GM23338 (cell line): ENCODE data around the gene GLMN. TPM values are rescaled to one million over a fixed set of nuclear protein-coding genes. Genes with fewer than 3 reads are reported as not detected.

Experiments used
- EZH2 ChIP-seq: fragments of 200-600 bp; sonication (generic); IDR thresholded peaks from one replicate; pipeline ENCODE4 v1.8.0; 2017; ENCODE audit warnings: antibody characterized with exemption, mild to moderate bottlenecking, low read depth; ENCODE audit not compliant: unreplicated experiment
- NANOG ChIP-seq: IDR thresholded peaks from 2 replicates; pipeline ENCODE4 v1.6.1; 2016; ENCODE audit warnings: antibody characterized with exemption, borderline replicate concordance
- POLR2AphosphoS5 ChIP-seq: IDR thresholded peaks from 2 replicates; pipeline ENCODE4 v1.6.1; 2016; ENCODE audit warnings: antibody characterized with exemption, low read depth
- STAT1 ChIP-seq: IDR thresholded peaks from one replicate; pipeline ENCODE4 v1.6.1; 2016; ENCODE audit warnings: antibody characterized with exemption; ENCODE audit not compliant: unreplicated experiment
- ZNF114 ChIP-seq: fragments of 250-450 bp; sonication (Bioruptor Pico); IDR thresholded peaks from 2 replicates; pipeline ENCODE4 v1.5.0; 2020; ENCODE audit warnings: mild to moderate bottlenecking, moderate library complexity
- ZNF331 ChIP-seq: fragments of 250-450 bp; sonication (Bioruptor Pico); IDR thresholded peaks from 2 replicates; pipeline ENCODE4 v1.5.0; 2020; ENCODE audit warnings: low read depth, mild to moderate bottlenecking, moderate library complexity
- polyA plus RNA-seq: library from polyadenylated mRNA; unstranded; fragments of >200 nt; fragmentation: Nextera tagmentation; extraction: Ambion mirVana; gene quantifications from 2 replicates; pipeline ENCODE4 v1.2.1, GENCODE V29; 2016
- total RNA-seq: library from RNA; depleted of rRNA; stranded (reverse); fragments of >200 nt; shearing (Covaris generic); gene quantifications from 2 replicates; pipeline ENCODE4 v1.2.3, GENCODE V29; 2014
- TF ChIP-seq, protein P1 (sequence below): fragments of 250-450 bp; sonication (Bioruptor Pico); IDR thresholded peaks from 2 replicates; pipeline ENCODE4 v1.5.0; 2020; ENCODE audit warnings: mild to moderate bottlenecking, moderate library complexity
- TF ChIP-seq, protein P2 (sequence below): IDR thresholded peaks from one replicate; pipeline ENCODE4 v1.6.1; 2018; ENCODE audit warnings: antibody characterized with exemption; ENCODE audit not compliant: unreplicated experiment

The GLMN gene
- total and polyA plus RNA-seq, 2 experiments from 2014 or later: 36.8 to 49.9 TPM

DNA sequence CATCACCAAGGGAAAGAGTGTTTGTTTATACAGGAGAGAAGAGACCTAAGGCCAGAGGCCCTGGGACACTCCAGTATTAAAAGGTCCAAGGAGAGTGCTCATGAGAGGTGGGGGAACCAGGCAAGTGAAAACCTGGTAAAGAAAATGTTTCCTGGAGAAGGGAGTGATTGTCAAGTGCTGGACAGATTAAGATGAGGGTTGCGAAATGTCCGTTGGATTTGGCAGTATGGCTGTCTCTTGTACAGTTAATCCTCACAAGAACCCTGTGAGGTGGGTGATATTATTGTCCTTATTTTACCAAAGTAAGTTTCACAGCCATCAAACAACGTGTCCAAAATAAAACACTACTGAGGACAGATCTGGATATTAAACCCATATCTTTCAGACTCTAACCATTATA is 44.3 kb upstream of the GLMN start (continued):
- TF ChIP-seq, protein P1, sequence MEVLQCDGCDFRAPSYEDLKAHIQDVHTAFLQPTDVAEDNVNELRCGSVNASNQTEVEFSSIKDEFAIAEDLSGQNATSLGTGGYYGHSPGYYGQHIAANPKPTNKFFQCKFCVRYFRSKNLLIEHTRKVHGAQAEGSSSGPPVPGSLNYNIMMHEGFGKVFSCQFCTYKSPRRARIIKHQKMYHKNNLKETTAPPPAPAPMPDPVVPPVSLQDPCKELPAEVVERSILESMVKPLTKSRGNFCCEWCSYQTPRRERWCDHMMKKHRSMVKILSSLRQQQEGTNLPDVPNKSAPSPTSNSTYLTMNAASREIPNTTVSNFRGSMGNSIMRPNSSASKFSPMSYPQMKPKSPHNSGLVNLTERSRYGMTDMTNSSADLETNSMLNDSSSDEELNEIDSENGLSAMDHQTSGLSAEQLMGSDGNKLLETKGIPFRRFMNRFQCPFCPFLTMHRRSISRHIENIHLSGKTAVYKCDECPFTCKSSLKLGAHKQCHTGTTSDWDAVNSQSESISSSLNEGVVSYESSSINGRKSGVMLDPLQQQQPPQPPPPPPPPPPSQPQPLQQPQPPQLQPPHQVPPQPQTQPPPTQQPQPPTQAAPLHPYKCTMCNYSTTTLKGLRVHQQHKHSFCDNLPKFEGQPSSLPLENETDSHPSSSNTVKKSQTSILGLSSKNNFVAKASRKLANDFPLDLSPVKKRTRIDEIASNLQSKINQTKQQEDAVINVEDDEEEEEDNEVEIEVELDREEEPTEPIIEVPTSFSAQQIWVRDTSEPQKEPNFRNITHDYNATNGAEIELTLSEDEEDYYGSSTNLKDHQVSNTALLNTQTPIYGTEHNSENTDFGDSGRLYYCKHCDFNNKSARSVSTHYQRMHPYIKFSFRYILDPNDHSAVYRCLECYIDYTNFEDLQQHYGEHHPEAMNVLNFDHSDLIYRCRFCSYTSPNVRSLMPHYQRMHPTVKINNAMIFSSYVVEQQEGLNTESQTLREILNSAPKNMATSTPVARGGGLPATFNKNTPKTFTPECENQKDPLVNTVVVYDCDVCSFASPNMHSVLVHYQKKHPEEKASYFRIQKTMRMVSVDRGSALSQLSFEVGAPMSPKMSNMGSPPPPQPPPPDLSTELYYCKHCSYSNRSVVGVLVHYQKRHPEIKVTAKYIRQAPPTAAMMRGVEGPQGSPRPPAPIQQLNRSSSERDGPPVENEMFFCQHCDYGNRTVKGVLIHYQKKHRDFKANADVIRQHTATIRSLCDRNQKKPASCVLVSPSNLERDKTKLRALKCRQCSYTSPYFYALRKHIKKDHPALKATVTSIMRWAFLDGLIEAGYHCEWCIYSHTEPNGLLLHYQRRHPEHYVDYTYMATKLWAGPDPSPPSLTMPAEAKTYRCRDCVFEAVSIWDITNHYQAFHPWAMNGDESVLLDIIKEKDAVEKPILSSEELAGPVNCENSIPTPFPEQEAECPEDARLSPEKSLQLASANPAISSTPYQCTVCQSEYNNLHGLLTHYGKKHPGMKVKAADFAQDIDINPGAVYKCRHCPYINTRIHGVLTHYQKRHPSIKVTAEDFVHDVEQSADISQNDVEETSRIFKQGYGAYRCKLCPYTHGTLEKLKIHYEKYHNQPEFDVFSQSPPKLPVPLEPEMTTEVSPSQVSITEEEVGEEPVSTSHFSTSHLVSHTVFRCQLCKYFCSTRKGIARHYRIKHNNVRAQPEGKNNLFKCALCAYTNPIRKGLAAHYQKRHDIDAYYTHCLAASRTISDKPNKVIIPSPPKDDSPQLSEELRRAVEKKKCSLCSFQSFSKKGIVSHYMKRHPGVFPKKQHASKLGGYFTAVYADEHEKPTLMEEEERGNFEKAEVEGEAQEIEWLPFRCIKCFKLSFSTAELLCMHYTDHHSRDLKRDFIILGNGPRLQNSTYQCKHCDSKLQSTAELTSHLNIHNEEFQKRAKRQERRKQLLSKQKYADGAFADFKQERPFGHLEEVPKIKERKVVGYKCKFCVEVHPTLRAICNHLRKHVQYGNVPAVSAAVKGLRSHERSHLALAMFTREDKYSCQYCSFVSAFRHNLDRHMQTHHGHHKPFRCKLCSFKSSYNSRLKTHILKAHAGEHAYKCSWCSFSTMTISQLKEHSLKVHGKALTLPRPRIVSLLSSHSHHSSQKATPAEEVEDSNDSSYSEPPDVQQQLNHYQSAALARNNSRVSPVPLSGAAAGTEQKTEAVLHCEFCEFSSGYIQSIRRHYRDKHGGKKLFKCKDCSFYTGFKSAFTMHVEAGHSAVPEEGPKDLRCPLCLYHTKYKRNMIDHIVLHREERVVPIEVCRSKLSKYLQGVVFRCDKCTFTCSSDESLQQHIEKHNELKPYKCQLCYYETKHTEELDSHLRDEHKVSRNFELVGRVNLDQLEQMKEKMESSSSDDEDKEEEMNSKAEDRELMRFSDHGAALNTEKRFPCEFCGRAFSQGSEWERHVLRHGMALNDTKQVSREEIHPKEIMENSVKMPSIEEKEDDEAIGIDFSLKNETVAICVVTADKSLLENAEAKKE (CRISPR knock-in tag): no peak
- TF ChIP-seq, protein P2, sequence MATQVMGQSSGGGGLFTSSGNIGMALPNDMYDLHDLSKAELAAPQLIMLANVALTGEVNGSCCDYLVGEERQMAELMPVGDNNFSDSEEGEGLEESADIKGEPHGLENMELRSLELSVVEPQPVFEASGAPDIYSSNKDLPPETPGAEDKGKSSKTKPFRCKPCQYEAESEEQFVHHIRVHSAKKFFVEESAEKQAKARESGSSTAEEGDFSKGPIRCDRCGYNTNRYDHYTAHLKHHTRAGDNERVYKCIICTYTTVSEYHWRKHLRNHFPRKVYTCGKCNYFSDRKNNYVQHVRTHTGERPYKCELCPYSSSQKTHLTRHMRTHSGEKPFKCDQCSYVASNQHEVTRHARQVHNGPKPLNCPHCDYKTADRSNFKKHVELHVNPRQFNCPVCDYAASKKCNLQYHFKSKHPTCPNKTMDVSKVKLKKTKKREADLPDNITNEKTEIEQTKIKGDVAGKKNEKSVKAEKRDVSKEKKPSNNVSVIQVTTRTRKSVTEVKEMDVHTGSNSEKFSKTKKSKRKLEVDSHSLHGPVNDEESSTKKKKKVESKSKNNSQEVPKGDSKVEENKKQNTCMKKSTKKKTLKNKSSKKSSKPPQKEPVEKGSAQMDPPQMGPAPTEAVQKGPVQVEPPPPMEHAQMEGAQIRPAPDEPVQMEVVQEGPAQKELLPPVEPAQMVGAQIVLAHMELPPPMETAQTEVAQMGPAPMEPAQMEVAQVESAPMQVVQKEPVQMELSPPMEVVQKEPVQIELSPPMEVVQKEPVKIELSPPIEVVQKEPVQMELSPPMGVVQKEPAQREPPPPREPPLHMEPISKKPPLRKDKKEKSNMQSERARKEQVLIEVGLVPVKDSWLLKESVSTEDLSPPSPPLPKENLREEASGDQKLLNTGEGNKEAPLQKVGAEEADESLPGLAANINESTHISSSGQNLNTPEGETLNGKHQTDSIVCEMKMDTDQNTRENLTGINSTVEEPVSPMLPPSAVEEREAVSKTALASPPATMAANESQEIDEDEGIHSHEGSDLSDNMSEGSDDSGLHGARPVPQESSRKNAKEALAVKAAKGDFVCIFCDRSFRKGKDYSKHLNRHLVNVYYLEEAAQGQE: no peak
- TF ChIP-seq ZNF331: no peak
- no peak for TF ChIP-seq NANOG
- no peak for TF ChIP-seq STAT1
- no peak for TF ChIP-seq ZNF114 (CRISPR knock-in tag)
- TF ChIP-seq EZH2: no peak
- TF ChIP-seq POLR2AphosphoS5: no peak
